ENCODE results near the gene PFDN1. TPM values are rescaled to one million over a fixed set of nuclear protein-coding genes. Genes with fewer than 3 reads are reported as not detected.

The PFDN1 gene
- total RNA-seq, 1 donor from 2014 or later, result 28.7 TPM

DNA sequence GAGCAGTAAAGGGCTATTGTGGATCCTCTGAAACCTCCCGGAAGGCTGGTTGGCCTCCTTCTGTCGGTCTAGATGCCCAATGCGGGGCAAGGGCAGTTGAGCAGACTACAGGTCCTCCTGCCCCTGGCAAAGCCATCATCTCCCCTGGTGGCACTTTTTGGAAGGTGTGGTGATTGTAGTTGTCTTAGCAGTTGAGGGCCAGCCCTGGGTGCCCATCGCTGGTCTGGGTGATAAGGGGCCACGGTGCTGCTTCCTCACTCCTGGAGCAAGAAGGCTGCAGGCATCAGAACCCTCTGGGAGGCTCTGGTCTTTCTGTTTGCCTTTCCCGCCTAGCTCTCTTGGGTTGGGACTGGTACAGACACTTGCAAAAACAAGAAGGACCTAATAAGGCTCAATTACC lies 64.1 kb downstream of the PFDN1 start:
- DNase-seq, result no peak

DNA sequence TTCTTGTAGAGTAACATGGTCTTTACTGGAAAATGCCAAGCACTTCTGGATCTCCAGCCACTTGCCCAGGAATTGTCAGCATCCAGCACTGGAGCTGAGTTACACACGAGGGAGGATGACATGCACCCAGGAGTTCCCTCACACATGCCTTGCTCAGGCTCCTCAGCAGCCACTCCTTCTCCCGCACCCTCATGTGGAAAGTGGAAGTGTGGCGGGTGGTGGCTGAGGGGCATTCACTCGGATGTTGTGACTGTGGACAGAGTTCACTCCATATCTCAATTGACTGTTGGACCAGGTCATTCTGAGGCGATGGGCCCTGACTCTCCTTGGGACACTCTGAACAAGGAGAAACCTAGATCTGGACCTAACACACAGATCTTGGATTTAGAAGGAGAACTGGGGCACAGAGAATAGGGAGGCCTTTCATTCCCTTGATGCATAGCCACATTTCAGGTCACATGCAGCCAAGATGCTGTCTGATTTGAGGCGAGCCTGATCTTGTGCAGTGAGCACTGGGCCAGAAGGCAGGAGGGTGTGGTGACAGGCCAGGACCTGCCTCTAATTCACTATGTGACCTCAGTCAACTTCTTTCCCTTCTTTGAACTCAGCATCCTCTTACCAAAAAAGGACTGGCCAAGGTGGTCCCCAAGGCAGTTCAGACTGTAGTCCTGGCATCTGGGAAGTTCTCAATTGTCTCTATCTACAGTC lies 65.9 kb downstream of the PFDN1 start:
- no peak for DNase-seq

DNA sequence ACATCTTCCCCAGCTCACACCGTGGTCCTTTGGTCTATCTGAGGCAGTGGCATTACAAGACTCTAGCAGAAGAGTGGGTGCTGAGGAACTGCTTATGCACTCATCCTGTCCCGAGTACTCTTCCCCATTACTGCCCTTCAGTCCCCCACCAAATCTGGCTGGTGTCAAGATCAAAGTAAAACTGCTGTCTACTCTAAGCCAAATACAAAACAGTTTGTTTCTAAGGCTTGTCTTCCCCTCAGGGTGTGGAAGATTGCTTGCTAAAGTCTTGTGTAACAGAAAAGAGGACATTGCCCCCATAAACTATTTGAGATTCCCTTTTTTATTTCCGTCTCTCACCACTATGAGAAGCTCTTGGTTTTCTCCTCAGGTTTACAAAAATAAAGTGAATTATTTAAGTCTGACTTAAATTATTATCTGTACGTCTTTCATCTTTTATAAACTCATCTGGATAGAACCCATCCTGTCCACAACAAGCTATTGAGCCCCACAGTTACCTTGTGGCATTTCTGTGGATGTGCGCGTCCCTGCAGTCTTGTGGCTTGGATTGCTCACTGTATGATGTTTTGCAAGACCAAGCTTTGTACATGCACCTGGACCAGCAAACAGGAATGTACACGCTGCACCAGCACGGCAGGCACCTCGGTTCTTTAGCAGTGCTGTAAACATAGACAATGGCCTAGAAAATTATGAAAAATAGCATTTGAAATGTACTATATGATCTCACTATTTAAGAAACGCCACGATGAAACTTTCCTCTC lies 66.9 kb downstream of the PFDN1 start:
- DNase-seq, result no peak

DNA sequence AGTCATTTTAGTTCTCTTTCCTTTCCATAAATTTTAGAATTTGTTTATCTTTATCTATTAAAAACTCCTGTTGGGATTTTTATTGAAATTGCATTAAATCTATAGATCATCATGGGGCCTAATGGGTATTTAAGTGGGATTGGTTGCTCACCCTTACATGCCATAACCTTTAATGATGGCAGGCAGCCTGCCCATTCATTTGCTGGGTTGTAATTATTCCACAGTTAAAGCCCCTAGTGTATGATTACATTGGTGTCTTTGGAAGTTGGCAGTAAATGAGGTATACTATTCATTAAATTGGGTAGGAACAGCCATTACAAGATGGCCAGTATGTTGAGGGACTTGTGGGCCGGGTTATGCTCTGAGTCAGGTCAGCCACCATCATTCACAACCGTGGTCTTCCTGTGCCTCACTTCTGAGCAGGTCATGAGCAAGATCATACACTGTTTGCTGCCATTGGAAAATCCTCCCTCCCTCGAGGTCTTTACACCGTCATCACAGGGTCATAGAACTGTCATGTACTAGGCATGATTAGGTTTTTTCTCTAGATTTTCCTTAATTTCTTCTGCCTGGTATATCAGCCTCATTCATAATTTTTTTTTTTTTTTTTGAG lies 68.4 kb downstream of the PFDN1 start:
- no peak for DNase-seq

DNA sequence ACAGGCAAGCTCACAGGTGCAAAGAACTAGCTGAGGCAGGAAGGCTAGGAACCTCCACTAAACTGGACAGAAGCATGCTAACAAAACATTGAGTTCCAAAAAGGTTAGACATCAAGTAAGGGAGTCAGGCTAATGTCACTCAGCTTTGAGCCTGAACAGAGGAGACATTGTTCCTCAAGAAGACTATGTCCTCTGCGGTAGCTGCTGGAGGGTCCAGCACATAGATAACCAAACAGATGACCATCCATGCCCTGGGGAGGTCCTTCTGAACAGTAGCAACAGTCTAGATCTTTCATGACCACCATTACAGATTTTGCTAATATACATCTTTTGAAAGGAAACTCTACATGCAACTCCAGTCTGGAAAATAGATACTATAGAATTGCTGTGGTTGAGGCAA lies 70.2 kb downstream of the PFDN1 start:
- no peak for DNase-seq

DNA sequence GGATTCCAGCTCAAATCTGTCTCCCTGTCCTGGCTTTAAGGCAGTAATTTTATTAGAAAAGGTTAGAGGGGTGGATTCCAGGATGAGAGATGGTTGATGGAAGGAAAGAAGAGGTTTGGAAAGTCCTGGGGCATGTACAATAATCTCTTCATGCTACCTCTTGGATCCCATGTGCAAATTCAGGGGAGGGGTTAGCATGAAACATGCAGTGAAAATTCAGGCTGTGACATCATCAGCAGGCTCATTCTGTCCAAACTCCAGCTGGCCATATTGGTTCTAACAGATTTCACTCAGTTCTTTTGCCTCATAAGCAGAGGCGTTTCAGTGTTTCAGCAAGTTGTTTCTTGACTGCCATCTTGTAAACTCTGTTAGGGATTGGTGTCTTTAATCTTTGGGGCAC lies 72.5 kb downstream of the PFDN1 start:
- no peak for DNase-seq

DNA sequence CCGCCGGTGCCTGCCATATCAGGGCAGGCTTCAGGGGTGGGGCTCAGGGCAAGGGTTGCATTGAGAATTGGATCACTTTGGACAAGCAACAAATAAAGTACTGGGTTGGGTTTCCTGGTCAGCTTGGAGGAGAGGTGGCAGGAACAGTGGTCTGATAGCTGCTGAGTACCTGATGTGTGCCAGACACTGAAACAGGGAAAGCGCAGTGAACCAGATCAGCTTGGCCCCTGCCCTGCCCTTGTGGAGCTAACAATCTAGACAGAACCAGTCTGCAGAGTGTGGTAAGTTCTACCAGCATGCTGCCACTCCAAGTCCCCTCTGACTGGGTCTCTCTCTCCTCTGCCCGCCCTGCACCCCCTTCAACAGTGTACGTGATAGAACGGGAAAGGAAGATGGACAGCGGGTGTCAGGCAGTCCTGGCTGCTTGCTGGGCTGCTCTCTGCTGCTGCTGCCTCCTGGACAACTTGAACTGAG lies 74.5 kb downstream of the PFDN1 start:
- DNase-seq, result no peak

DNA sequence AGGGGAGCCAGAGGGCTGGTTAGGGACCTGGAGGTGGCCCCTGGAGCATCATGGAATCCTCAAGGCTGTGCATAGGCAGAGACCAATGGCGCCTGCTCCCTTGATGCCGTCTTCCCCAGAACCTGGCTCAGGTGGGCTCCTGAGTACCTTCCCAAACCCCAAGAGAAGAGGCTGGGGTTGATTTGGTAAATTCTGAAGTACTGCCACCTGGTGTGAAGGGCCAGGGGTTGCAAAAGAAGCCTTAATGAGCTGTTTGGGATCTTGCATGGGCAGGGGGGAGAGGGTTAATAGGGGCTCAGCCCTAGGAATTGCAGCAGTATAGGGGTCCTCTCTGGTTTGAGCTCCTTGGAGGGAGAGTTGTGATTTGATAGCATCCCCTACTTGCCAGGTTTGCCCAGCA lies 75.9 kb downstream of the PFDN1 start:
- no peak for DNase-seq

DNA sequence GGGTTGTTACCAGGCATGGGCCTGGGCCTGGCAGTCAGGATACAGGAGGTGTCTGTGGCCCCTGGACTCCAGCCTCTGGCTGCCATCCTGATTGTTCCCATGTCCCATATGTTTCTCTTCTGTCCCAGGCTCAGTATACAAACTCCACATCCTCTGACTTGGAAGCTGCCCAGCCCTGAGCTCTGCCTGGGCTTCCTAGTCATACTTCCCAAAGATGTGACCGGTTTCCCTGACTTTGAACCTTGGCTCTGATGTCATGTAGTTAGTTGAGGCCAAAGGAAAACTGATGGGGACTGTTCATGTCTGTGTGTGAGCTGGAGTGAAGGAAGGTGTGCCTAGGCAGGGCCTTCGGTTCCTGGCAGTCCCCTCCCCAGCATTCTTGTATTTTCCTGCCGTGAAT lies 77.5 kb downstream of the PFDN1 start:
- no peak for DNase-seq

DNA sequence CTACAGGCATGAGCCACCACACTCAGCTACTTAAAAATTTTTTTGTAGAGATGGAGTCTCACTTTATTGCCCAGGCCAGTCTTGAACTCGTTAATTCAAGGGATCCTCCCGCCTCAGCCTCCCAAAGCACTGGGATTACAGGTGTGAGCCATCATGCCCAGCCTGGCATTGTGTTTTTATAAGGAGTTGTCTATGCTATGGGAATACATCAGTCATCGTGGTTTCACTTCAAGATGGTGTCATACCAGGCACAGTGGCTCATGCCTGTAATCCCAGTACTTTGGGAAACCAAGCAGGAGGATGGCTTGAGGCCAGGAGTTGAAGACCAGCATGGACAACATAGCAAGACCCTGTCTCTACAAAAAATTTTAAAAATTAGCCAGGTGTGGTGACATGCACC lies 78.2 kb downstream of the PFDN1 start:
- DNase-seq, result no peak

DNA sequence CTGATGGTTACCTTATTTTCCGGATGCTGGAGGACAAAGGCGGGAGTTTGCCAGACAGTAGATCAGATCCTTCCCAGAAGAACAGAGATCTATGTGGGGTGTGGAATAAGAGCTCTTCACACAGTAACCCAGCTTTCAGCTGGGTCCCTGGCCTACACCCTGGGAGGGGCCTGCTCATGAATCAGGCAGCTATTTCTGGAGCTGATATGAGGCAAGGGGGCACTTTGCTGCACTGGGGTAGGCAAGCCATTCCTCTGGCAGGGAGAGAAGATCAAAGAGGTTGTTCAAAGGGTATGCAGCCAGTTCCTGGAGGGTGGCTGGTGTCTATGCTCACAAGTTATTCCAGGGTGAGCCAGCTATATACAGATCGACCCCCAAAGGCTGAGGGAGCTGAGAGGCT lies 79.3 kb downstream of the PFDN1 start:
- DNase-seq, result no peak

DNA sequence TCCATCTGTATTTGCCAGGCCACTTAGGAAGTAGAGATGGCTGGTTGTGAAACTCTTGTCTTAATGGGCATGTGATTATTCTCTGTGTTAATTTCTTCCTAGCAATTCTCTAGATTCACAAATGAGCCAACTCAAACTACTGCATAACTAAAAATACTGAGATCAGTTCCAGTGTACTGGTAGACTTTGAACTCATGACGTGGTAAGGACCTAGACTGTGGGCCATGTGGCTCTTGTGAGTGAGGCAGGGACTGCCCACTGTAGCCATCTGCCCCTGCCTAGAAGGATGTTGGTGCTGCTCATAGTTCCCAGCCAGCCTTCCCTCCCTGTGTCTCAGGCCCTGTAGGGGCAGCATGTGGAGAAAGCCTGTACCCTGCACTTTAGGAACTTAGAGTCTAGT lies 80.5 kb downstream of the PFDN1 start:
- no peak for DNase-seq

DNA sequence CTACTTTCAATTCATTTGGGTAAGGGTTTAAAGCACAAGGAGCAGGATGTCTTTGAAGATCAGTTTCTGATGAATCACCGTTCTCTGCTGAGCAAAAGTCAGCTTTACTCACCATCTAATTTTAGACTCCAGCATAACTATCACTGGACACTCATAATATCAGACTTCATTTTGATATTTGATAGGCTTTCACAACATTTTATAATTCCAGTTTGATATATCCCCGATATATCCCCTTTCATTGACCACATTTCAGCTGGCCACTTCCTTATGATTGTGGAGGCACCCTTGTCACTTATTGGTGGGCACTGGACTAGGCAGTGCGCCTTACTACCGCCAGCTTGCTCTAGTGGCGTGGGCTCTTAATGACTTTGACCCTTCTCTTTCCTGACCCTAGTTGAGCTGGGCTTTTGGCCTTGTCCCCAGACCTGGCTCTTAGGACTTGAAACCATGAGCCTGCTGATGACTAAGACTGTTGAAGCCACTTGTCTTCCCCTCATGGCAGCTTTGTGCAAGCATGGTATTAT lies 81.1 kb downstream of the PFDN1 start:
- DNase-seq, result no peak

DNA sequence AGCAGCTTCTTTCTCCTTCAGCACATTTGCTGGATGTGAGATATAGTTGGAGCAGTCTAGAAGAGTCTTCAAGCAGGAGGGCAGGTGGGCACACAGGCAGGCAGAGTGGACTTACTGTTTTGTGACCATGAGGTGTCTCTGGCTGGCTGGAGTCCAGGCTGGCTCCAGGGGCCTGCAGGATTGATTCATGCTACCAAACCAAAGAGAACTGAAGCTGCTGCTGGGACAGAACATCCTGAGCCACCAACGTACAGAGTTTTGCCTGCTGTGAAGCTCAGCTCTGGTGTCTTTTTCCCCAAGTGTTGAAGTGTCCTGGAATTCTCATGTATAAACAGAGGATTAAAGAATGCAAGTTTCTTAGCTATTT lies 82.2 kb downstream of the PFDN1 start:
- DNase-seq, result no peak

DNA sequence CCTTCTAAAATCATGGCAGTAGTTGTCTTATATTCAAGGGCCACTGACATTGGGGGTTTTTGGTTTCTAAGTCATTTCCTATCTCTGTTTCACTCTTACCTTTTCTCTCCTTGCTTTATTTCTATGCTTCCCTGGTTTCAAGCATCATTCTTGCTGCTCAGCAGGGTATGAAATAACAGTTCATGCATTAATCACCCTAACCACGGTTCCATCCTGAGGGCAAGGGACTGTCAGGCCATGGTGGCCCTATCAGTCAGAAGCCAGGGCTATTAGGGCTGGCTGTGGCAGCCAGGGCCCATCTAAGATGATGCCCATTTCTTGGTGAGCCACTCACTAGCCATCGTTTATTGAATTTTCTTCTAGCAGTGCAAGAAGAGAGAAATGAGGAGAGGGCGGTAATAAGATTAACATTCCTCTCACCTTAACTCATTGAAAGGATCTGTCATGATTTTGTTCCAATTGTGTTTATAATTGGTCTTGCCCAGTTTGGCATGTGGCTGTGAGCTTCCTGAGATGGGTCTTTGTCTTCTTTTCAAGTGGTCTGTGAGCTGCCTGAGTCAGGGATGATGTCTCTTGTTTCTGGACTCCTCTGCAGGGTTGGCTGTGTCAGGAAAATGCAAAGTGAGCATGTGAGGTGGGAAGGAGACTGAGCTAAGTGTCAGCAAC lies 82.7 kb downstream of the PFDN1 start:
- DNase-seq, result no peak

DNA sequence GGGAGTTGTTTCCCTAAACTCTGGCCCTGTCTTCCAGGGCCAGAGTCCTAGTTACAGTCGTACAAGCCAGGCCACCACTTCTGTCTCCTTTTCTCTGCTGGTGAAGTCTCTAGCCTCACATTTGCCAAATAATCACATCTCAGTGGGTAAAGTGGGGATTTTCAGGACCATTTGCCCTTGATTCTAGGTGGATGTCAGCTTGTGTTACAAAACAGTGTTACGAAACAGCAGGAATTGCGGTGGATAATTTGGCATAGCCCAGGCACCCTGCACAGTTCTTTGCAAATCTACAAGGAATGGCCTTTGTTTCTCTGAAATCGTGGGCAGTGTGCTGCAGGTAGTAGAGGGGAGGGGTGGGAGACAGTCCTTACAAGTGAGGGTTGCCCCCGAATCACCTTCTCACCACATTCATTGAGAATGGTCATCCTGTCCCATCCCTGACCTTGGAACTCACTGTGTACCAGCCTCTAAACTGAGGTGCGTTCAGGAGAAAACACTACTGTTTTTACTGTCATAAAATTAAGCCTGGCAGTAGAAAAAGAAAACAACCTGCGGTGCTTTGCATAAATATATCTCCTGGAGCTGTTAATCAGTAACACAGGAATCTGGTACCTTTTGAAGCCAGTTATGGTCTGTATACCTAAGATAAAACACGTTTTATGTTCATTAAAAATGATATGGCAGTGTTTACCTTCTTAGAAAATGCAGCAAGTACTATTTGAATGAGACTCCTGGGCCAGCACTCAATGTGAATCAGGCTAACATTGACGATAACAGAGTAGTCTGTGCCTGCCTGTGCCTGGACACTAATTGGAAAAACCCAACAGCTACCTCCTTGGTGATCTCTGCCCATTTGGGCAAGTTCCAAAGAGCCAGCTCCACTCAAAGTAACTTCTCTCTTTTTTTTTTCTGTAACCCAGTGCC lies 83.6 kb downstream of the PFDN1 start:
- DNase-seq, result no peak

DNA sequence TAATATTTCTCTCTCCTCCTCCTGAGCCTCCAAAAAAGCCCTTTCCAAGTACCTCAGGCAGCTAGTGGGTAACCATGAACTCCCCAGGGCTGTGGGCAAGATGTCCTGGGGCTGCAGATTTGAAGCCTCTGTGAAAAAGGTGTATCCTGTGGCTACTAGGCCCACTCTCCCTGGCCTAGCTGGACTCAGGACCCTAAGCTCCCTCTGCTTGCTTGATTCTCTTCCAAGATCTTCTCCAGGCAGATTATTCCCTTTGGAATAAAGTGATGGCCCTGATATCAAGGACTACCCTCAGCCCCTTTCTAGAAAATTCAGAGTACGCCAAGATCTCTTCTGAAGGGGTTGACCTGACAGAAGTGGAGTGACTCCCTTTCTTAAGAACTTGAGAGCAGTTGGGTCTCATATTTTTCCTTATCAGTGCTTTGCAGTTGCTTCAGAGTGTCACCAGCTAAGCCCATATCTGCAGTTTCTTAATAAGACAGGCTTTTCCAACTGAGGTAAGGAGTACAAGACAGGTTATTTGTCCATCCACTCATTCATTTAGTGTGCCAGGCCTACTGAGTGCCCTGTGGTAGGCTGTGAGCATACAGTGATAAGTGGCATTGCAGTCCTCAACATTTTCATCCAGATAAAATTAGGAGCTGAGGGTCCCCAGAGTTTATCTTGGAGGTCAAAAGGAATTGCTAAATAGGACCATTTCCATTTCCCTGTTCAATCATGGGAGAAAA lies 85.4 kb downstream of the PFDN1 start:
- DNase-seq, result no peak

DNA sequence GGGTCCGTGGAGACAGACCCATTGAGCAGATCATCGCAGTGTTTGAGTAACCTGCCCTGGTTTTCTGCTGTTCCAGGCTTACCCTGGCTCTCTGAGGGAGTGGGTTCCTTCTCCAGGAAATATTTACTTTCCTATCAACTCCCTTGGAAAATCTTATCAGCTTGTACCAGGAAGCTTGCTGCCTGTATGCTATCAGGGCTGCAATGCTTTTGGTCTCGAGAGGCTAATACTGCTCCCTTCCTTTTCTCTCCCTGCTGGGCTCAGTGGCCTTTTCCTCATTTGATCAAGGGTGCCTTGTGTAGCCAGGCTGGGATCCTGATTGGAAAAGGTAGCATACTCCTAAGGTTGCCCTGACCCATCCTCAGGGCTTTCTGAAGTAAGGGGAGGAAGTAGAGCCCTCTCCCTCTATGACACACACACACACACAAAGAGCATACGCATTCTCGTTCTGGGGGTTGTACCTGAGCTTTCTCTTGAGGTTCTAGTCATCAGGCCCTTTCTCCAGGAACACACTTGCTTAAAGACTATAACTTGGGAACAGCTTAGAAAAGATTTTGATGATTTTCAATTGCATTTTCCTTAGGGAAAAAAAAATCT lies 86.3 kb downstream of the PFDN1 start:
- no peak for DNase-seq

DNA sequence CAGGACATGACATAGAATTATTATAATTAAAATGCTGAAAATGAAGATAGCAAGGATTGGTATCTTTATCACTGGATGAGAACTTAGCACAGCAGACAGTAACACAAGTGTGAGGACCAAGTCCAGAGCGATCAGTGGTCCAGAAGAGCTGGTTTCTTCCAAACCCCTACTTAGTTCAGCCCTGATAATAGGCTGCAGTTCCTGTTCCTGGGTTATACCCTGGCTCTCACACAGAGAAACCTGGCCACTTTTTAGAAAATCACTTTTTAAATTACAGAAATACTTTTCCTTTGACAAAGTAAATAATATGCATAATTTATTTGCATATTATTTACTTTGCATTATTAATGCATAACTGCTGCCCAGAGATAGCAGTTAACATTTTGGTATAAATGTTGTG lies 87.6 kb downstream of the PFDN1 start:
- no peak for DNase-seq

DNA sequence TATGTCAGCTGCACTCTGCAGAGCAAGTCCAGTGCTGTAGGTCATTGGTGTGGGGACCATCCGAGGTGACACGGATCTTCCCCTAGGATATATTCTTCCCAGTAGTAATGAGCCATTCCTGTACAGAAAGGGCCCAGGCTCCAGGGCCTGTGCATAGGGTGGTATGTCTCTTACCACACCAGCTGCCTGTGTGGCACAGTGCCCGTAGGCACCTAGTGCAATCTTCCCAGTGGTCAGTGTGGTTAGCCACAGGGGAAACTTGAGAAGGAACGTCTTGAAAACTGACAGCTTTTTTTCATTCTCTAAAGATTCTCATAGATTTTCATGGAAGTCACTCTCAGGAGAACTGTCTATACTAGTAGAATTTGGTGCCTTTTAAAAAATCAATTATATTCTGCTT lies 88.1 kb downstream of the PFDN1 start:
- DNase-seq, result no peak

Measured in skin of body (tissue), 2 donors.